ENCODE results near the gene MYO1G.

DNA sequence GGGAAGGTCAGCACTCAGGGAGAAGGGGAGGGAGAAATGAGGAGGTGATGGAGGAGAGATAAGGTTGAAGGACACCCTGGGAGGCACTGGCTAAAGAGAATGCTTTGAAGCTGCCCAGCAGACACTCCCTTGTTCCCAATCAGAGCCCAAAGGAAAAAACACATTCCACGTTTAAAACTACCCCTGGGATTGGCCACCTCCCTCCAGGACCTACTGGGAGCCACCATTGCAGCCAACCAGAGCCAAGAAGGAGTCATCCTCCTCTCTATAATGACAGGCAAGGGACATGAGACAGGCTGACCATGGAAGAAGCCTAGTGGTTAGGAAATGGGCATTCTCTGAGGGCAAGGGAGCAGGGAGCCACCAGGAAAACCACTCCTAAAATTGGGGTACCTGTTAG is 43.8 kb downstream of the MYO1G start:
- TF ChIP-seq CTCF (conservative IDR thresholded peaks at IDR 0.05 in 1 of 2, IDR thresholded peaks at IDR 0.05 in 1 of 2; ENCODE audit: extremely low read depth in 1 of 2, insufficient read depth in 1 of 2, low read depth in 1 of 2, low read length in 2 of 2) (no peak), EZH2 (IDR thresholded peaks at IDR 0.05; ENCODE audit: borderline replicate concordance, low read length) (no peak)

Measured in mammary epithelial cell (primary cell).